D721Med (cell line): ENCODE measurements around the gene BLOC1S3.
A peak's percentile ranks its signal among the peaks of the same experiment; 100 is the strongest.

Experiments
- DNase-seq: peaks from one replicate; pipeline ENCODE4 v3.0.0; 2011; ENCODE audit warnings: low spot score; ENCODE audit not compliant: insufficient read length
- FAIRE-seq: peaks from 2 replicates; lab custom pipeline; 2011; peaks lifted over from hg19 to GRCh38; lab: Jason Lieb, UNC
- CTCF ChIP-seq: IDR thresholded peaks from 2 replicates; pipeline ENCODE4 v1.5.1; 2012; ENCODE audit warnings: mild to moderate bottlenecking, control low read depth; ENCODE audit not compliant: insufficient read depth; ENCODE audit errors: missing control alignments

The BLOC1S3 gene, protein sequence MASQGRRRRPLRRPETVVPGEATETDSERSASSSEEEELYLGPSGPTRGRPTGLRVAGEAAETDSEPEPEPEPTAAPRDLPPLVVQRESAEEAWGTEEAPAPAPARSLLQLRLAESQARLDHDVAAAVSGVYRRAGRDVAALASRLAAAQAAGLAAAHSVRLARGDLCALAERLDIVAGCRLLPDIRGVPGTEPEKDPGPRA

GRCh38 chr19:45178262-45179071, at the start of gene BLOC1S3:
Gene BLOC1S3 (plus strand): TSS chr19:45178784. CDS start chr19:45179297, 513 bp downstream.
- peak; percentile 34 for TF ChIP-seq CTCF
- no peak for FAIRE-seq
- peak; percentile 96 for DNase-seq

GRCh38 chr19:45128806-45129205, 49.8 kb upstream of the BLOC1S3 start:
- no peak for TF ChIP-seq CTCF
- DNase-seq (no peak), FAIRE-seq (no peak)

- no peak for TF ChIP-seq CTCF
- FAIRE-seq (no peak), DNase-seq (no peak)
These were observed 48.3 kb upstream of the BLOC1S3 start for GRCh38 chr19:45130236-45130635.

- no peak for DNase-seq
- TF ChIP-seq CTCF = peak; percentile 20
- FAIRE-seq = no peak
These were observed 47.5 kb upstream of the BLOC1S3 start for GRCh38 chr19:45130888-45131615.

GRCh38 chr19:45133661-45134060, 44.9 kb upstream of the BLOC1S3 start:
- TF ChIP-seq CTCF = no peak
- DNase-seq (no peak), FAIRE-seq (no peak)

- FAIRE-seq (no peak), DNase-seq (no peak)
- no peak for TF ChIP-seq CTCF
These were observed 43.3 kb upstream of the BLOC1S3 start for GRCh38 chr19:45135176-45135885.
